HG02852 (cell line): Measurements from ENCODE around the gene KIRREL3.

Experiments
- ATAC-seq: cut with Tn5 transposase; IDR thresholded peaks from one replicate; pipeline ENCODE4 v1.9.1; 2021; ENCODE audit warnings: mild to moderate bottlenecking, moderate library complexity; ENCODE audit not compliant: unreplicated experiment

Gene KIRREL3

DNA sequence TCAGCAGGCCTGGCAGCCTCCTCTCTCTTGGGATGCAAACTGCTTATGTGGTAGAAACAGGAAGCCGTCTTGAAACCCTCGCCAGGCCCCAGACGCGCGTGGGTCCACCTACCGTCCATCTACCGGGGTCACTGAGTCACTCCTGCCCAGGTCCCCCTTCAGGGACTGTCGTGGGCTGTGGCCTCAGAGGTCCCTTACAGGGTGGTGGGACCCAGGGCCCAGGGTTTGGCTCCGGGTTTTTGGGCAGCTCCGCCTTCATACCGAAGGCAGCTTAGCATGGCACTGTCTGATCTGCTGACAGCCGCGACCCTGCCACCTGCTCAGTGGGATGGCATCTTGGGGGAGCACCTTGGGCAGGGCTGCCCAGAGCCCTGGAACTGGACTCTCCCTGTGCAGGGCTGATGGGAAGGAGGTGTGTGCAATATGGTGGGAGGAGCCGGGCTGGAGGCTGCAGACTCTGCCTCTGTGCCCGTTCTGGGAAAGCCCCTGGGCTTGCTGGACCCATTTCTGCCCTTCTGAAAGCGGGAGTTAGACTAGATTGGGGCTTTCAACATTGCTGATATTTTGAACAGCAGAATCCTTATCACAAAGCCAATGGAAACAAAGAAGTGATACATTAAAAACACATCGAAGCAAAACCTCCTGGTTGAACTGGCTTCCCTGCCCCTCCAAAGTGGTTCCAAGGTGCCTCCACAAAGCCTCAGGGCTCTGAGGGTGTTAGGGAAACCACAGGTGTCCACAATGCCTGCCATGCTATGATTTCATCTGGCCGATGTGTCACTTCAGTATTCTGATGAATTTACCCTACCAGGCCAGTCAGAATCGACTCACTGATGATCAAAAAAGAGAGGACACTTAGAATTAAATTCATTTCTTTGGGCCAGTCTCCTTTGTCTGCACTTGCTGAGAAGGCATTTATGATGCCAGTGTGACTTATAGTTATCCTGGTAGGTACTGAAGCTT, 316.5 kb downstream of the KIRREL3 start:
- no peak for ATAC-seq

DNA sequence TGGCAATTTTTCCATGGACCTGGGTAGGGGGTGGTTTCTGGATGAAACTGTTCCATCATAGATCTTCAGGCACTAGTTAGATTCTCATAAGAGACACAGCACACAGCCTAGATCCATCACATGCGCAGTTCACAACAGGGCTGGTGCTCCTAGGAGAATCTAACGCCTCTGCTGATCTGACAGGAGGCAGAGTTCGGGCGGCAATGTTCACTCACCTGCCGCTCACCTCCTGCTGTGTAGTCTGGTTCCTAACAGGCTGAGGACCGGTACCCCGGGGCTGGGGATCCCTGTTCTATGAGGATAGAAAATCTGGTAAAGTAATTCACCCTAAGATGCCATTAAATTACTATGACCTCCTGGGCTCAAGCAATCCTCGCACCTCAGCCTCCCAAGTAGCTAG, 318.0 kb downstream of the KIRREL3 start:
- ATAC-seq = no peak

DNA sequence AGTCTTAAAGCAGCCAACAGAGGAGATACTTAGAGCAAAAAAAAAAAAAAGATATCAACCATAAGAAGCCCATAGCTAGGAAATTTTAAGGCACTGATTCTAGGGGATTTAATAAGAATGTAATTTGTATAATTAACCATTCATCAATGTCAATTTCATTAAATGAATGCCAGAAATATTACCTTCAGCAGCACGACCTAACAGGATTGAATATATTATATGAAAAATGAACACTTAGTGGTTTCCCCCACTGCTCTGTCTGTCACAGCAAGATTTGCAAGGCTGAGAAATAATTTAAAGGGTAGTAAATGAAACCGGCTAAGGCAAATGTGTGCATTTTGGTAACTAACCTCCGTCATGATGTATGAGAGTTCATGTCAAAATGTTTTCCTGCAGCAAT, 319.9 kb downstream of the KIRREL3 start:
- no peak for ATAC-seq

DNA sequence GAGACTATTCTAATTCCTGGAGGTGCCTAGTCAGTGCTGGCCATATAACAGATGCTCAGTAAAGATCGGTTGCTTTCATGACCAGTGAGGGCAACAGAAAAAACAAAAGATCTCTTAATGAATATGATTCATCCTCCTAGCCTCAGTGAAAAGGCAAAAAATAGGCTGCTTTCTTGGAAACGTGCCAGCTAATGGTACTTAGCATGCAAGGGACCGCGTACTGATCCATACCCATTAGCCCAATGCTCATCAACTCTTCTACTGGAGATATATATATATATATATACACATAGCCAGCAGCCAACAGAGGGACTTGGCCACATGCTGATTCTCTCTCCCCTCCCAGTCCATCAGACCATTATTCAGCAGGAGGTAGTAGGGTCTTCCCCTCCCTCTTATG, 320.4 kb downstream of the KIRREL3 start:
- ATAC-seq = no peak

DNA sequence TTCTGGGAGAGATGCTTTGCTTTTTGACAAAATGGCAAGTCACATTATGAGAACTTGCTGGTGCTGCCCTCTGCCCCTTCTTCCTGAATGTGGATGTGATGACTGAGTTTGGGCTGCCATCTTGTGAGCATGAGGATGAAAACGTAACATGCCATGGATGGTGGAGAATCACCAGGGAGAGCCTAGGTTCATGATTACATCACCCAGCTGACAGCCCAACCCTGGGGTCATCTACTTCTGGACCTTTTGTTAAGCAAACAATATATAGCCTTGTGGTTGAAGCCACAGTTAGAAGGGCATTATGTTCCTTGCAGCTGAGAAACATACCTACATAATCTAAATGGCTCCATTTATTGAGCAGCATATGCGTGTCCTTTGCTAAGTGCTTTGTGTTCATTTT, 321.5 kb downstream of the KIRREL3 start:
- no peak for ATAC-seq

DNA sequence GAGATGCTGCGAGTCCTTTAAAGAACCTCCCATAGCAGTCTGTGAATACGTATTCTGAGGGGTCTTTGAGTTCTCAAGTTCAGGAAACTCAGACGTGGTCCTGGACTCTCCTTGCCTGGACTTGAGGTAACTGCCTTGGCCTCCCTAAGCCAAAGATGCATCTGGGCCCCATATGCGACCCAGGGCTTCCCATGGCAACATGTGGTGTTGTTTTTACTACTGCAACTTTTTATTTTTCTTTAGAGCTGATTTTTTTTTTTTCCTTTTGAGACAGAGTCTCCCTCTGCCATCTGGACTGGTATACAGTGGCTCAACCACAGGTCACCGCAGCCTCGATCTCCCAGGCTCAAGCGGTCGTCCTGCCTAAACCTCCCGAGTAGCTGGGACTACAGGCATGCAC, 324.0 kb downstream of the KIRREL3 start:
- no peak for ATAC-seq

DNA sequence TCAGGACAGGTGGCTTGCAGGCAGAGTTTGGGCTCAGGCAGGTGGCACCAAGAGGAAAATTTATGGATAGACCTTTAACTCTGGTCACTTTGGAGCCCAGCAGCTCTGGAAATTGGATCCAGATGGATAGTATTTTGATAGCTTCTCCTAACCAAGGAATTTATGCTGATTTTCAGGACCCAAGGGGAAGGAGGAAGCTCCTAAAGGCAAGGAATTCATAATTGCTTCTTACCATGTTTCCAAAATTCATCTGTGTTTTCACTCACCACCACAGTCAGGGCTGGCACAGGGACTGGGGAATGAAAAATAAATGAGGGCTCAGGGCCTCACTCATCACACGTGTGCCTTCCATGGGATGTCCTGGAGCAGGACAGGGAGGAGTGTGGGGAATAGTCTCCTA, 327.3 kb downstream of the KIRREL3 start:
- no peak for ATAC-seq

DNA sequence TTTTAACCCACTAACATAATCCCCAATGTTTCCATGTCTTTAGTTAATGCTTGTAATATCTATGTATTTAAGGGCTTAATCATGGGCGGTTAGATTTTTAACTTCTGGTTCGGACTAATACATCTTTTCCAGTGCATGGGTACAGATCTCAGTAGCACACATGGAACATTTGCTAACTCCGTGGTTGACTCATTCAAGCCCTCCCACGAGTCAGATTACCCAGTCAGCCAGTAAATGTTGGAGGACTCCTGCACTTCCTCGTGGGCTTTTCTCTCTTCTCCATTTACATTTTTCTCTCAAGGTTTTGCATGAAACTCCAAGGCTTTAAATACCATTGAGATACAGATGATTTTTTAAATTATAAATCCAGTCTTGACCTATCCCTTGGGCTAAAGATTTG, 331.2 kb downstream of the KIRREL3 start:
- no peak for ATAC-seq

DNA sequence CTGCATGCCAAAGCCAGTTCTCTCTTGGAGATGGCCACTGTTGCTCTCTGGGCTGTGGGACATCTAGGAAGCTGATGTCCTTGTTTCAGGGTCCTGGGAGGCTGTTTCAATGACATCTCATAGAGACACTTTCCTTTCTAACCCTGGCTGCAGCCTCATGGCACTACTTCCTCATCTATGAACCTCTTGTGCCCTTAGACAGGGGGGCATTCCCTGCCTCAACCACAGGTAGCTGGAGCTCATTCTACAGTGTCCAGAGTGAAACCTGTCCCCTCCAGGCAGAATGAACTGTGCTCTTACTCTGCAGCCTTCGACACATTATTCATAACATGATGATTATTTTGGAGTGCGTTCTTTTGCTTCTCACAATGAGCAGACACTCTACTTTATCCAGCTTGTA, 335.9 kb downstream of the KIRREL3 start:
- ATAC-seq = no peak

DNA sequence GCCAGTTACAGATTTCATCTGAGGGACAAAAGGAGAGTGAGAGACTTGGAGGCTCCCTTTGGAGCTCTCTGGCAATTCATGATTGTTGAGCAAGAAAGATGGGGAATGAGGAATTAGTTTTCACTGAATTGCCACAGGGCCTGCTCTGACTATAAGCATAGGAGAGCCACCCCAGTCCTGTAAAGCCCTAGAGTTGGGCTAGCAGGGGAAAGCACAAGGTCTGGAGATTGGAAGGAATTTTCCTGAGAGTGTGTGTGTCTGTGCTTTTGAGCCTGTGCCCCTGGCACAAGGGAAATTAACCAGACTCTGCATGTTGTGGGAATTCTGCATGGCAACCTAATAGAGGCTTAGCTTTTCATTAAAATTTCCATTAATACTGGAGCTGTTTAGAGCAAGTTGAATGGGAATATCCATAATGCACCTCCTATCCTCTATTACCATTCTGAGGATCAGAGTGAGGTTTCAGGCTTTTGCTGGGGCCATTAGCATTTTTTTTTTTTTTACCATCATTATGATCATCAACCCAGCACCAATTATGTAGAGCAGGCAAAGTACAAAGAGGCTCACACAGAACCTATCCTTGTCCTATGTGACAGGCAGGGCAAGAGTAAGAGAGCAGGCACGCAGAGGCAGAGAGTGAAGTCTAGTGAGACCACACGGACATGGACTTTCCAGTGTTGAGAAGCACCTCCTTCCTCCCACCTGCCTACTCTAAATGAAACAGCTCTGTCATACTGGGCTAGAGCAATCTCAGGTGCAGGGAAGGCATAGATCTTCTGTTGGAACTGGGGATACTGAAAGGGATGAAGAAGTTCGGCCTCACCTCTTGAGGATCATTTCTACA, 336.6 kb downstream of the KIRREL3 start:
- ATAC-seq = no peak

DNA sequence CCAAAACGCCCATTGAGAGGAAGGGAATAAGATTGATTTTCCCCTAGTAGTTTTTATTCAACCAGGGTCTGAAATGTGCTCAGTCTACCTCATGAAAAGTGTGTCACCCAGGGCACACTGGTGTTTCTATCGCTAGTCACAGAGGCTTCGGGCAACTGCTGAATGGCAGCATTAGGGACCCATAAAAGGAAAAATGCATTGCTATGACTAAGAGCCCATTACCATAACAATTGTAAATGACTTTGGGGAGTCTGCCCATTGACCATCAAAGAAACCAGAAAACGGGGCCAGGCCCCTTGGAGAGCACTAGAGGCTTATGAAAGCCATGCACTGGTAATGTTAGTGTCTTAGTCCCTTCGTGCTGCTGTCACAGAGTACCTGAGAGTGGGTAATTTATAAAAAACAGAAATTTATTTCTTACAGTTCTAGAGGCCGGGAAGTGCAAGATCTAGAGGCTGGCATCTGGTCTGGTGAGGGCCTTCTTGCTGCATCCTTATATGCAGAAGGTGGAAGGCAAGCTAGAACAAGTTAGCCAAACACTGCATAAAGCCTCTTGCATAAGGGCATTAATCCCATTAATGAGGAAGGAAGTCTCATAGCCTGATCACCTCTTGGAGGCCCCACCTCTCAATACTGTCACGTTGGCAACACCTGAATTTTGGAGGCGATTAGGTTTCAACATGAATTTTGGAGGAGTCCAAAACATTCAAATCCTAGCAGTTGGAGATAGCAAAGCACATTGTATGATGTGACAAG, 338.4 kb downstream of the KIRREL3 start:
- no peak for ATAC-seq

DNA sequence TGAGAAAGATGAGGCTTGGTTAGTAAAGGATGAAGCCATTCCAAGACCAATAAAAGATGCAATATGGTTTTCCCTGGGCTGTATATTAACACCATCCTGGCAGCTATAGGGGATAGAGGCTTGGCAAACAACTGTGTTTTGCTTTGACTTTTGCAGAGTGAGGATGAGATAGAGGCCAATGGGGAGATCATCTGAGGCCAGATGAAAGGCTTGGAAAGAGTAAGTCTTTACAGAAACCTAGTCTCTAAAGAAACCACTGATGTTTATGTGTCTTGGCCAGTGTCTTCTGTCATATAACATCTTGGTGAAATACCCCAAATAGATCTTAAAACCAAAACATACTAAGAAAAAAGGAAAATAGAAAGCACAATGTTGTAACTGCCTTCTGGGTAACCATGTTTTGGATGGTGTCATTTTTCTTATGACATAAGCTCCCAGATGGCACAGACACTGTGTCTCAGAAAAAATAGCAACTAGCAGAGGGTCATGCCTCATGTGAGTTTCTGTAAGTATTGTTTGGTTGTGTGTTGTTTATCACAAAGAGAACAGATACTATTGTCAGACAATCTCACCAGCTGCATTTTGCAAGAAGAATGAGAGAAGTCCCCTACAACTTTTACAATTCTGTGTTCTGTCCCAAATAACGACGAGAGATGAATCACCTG, 339.7 kb downstream of the KIRREL3 start:
- no peak for ATAC-seq

DNA sequence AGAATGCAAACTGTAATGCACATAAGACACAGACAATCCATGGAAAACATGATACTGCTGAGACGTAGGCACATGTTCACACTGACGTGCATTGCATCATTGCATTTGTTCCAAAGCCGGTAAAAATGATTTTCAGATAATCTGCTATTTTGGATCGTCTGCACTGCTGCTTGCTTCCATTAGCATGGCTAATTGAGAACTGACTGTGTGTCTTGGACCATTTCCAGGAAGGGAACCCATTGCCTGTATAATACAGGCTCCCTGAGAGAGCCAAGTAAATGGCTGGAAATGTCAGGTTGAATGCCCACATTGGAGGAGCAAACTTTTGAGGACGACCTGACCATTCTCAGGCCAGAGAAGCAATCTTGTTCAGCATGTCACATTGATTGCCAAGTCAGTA, 340.2 kb downstream of the KIRREL3 start:
- ATAC-seq = no peak

DNA sequence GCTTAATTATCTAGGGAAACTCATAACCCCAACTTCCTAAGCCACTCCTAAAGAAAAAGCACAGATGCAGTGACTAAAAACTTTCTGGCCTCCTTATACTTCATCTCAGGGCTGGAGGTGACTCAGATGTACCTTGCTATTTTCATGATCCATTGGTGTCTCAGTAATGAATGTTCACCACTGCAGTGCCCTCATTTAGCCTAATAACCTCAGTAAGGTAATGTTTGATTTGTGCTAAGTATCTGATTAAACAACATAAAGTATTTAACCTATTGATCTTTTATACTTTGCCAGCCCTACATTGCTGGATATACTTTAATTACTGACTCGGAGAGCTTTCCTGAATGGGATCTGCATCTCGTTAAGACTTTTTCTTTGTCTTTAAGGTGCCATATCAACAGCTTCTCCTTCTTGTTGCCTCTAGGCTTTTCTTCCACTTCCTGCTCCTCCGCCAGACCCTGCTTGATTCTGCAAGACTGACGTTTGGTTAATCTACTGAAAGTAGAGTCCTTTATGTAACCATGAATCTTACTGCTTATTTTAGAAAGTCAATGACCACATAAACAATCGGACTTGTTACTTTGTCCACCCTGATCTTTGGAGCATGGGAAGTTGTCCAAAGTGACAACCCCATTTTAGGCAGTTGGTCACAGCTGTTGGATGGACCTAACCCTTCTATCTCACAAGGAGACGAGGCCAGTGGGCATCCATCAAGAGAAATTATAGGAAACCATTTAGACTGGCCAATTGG, 342.1 kb downstream of the KIRREL3 start:
- no peak for ATAC-seq

DNA sequence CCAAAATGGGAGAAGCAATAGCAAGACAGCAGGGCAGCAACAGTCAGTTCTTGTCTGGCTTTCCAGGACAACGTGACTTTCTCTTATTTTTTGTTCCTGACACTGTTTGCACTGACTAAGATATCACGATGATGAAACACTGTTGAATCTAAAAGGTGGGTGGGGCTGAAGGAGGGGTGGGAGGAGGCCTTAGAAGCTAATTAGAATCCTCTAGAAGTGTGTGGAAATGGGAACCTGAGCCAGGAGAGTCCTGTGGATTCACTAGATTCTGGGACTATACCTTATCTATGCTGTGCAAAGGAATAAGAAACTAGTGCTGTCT, 344.8 kb downstream of the KIRREL3 start:
- ATAC-seq = no peak

DNA sequence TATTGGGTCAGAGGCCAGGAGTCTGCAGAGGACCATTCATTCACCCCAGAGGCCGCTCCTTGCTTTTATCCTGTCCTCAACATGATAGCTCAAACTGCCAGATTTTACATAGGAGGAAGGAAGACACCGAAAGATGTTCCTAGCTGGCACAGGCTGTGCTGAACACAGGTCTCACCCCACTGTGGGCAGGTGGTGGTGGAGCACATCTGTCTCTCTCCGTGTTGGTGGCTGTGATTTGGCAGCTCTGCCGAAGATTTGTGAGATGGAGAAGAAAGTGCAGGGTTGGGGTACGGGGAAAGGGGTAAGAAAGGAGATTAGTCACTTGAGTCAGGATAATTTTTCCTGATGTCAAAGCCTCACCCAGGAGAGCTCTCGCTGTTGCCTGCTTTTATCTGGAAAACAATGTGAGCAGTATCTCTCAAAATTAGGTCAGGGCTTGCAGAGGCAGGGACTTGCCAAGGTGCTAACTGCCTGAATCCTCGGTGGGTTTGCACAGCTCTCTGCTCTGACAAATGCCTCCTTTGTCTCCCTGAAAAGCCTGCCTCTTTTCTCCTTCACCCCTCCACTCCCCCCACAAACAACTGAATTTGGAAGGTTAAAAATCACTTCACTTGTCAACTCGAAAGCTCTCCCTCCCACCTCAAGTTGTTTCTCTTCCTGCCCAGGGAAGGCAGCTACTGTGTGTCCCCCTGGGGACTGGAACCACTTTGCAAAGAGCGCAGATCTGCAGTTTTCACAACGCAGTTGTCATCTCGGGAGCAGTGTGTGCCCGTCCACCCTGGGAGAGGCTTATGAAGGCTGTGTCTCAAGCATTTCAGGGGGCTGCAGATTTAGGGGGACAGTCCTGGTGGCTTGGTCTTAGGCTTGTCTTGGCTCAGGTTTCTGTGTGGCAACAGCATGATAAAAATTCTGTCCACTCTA, 345.4 kb downstream of the KIRREL3 start:
- ATAC-seq = no peak

DNA sequence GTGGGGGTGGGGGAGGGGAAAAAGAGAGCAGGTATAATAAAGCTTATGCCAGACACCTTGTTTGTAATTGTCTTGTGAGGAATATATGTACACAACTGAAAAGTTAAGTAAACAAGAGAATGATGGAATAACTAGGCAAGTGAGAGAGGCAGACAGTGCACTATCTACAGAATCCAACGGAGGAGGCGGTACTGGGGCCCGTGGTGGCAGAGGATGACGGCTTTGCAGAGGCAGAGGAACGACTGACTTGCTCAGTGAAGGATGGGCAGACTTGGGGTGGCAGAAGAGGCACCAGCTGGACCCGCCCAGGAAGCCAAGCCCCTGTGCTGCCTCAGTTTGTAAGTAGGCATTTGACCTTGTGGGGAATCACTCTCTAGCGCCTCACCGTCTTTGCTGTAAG, 347.5 kb downstream of the KIRREL3 start:
- ATAC-seq = no peak

DNA sequence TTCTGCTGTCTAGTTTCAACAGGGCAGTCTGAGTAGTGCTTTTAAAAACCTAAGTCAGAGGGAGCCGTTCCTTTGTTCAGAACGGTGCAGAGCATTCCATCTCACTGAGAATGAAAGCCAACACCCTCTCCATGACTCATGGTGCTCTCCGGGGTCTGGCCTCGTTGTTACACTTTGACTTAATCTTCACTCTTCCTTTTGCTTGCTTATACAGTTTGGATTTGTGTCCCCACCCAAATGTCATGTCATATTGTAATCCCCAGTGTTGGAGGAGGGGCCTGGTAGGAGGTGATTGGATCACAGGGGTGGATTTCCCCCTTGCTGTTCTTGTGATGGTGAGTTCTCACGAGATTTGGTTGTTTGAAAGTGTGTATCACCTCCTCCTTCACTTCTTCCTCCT, 352.8 kb downstream of the KIRREL3 start:
- ATAC-seq = no peak
